HEK293T (cell line): ENCODE measurements around the gene ANKRD31.

Source experiments
- CTCF ChIA-PET: fragments of 350-600 bp; formaldehyde crosslinking; extraction: SDS; loops from one replicate; lab custom pipeline; 2021; ENCODE audit warnings: antibody characterized with exemption, inconsistent platforms; lab: Yijun Ruan, JAX
- POLR2A ChIA-PET: fragments of 350-600 bp; formaldehyde crosslinking; extraction: SDS; loops from one replicate; lab custom pipeline; 2020; ENCODE audit warnings: antibody characterized with exemption, inconsistent platforms; lab: Yijun Ruan, JAX
- DNase-seq: peaks from one replicate; pipeline ENCODE4 v3.0.0; 2012; ENCODE audit warnings: mixed read lengths; ENCODE audit errors: extremely low spot score
- ARNT ChIP-seq: fragments of 450-650 bp; IDR thresholded peaks from 2 replicates; pipeline ENCODE4 v1.6.1; 2017; ENCODE audit warnings: mild to moderate bottlenecking
- BHLHE40 ChIP-seq: fragments of 450-650 bp; IDR thresholded peaks from 2 replicates; pipeline ENCODE4 v1.6.1; 2016; ENCODE audit warnings: mild to moderate bottlenecking, moderate library complexity, borderline replicate concordance
- CTBP1 ChIP-seq: fragments of 450-650 bp; IDR thresholded peaks from 2 replicates; pipeline ENCODE4 v1.6.1; 2016; ENCODE audit warnings: borderline replicate concordance
- ELF4 ChIP-seq: fragments of 450-650 bp; IDR thresholded peaks from 2 replicates; pipeline ENCODE4 v1.6.1; 2017; ENCODE audit warnings: antibody characterized with exemption
- FOXA1 ChIP-seq: fragments of 450-650 bp; IDR thresholded peaks from 2 replicates; pipeline ENCODE4 v1.6.1; 2016; ENCODE audit warnings: mild to moderate bottlenecking
- FOXK2 ChIP-seq: fragments of 450-650 bp; IDR thresholded peaks from 2 replicates; pipeline ENCODE4 v1.6.1; 2016; ENCODE audit warnings: mild to moderate bottlenecking
- FOXM1 ChIP-seq: fragments of 450-650 bp; IDR thresholded peaks from 2 replicates; pipeline ENCODE4 v1.6.1; 2017; ENCODE audit warnings: mild to moderate bottlenecking, borderline replicate concordance
- HDGF ChIP-seq: fragments of 450-650 bp; IDR thresholded peaks from 2 replicates; pipeline ENCODE4 v1.6.1; 2017; ENCODE audit warnings: antibody characterized with exemption, borderline replicate concordance
- L3MBTL2 ChIP-seq: fragments of 450-650 bp; conservative IDR thresholded peaks from 2 replicates; pipeline ENCODE4 v1.6.1; 2016; ENCODE audit warnings: mild to moderate bottlenecking
- LEF1 ChIP-seq: fragments of 450-650 bp; IDR thresholded peaks from 2 replicates; pipeline ENCODE4 v1.6.1; 2017; ENCODE audit warnings: mild to moderate bottlenecking, borderline replicate concordance
- NFRKB ChIP-seq: fragments of 450-650 bp; IDR thresholded peaks from 2 replicates; pipeline ENCODE4 v1.6.1; 2016; ENCODE audit warnings: mild to moderate bottlenecking, moderate library complexity
- SP1 ChIP-seq: fragments of 450-650 bp; IDR thresholded peaks from 2 replicates; pipeline ENCODE4 v1.6.1; 2017
- SUZ12 ChIP-seq: fragments of 450-650 bp; IDR thresholded peaks from 2 replicates; pipeline ENCODE4 v1.6.1; 2016; ENCODE audit warnings: mild to moderate bottlenecking
- TARDBP ChIP-seq: fragments of 450-650 bp; IDR thresholded peaks from 2 replicates; pipeline ENCODE4 v1.6.1; 2016
- ZNF384 ChIP-seq: fragments of 450-650 bp; IDR thresholded peaks from 2 replicates; pipeline ENCODE4 v1.6.1; 2016
- TF ChIP-seq, protein P1 (sequence below): fragments of 450-650 bp; IDR thresholded peaks from 2 replicates; pipeline ENCODE4 v1.6.1; 2016

ANKRD31 gene

DNA sequence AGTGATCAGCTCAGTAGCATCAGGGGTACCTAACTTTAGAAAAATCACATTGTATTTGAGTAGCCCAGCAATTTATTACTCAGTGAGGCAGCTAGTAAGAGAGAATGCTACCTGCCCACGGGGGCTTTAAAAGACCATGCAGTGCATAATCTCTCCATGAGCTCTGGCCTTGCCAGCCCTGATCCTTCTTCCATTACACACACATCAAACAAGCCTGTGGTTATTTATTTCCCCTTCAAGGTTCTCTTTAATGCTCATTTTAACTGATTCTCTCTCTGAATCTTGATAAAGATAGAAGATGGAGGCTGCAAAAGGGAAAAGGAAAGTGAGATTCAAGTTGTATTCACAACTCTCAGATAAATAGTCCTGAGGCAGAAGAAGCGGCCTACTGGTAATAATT is 22.3 kb downstream of the ANKRD31 start:
- DNase-seq: no peak
- no peak for TF ChIP-seq ZNF384
- no peak for TF ChIP-seq L3MBTL2
- TF ChIP-seq, protein P1, sequence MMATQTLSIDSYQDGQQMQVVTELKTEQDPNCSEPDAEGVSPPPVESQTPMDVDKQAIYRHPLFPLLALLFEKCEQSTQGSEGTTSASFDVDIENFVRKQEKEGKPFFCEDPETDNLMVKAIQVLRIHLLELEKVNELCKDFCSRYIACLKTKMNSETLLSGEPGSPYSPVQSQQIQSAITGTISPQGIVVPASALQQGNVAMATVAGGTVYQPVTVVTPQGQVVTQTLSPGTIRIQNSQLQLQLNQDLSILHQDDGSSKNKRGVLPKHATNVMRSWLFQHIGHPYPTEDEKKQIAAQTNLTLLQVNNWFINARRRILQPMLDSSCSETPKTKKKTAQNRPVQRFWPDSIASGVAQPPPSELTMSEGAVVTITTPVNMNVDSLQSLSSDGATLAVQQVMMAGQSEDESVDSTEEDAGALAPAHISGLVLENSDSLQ: no peak
- no peak for TF ChIP-seq SUZ12
- no peak for TF ChIP-seq HDGF
- TF ChIP-seq TARDBP: no peak
- no peak for TF ChIP-seq LEF1
- no peak for TF ChIP-seq CTBP1
- TF ChIP-seq ARNT: no peak
- no peak for TF ChIP-seq SP1
- TF ChIP-seq FOXM1: no peak
- TF ChIP-seq ELF4: no peak
- TF ChIP-seq FOXA1: no peak
- no peak for TF ChIP-seq FOXK2
- TF ChIP-seq BHLHE40: no peak
- TF ChIP-seq NFRKB: no peak
- ChIA-PET POLR2A (no interaction called here), CTCF (no interaction called here)

DNA sequence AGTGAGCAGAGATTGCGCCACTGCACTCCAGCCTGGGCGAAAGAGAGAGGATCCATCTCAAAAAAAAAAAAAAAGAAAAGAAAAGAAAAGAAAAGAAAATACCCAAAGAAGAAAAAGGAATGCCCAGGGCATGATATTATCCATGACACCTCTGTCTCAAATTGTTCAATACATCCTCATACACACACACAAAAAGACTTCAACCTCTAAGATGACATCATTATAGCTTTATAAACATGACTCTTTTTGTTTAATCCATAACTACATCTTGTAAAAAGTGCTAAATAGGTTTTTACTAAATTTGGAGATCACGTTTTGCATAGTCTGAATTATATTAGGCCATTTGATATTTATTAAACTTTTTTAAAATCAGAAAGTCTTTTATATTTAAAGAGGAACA is 33.1 kb downstream of the ANKRD31 start:
- TF ChIP-seq SUZ12 (no peak), ELF4 (no peak), SP1 (no peak), NFRKB (no peak), BHLHE40 (no peak), FOXM1 (no peak), ARNT (no peak), FOXK2 (no peak), LEF1 (no peak), ZNF384 (no peak), FOXA1 (no peak), CTBP1 (no peak), TARDBP (no peak)
- CTCF ChIA-PET: no interaction called here
- no peak for DNase-seq

DNA sequence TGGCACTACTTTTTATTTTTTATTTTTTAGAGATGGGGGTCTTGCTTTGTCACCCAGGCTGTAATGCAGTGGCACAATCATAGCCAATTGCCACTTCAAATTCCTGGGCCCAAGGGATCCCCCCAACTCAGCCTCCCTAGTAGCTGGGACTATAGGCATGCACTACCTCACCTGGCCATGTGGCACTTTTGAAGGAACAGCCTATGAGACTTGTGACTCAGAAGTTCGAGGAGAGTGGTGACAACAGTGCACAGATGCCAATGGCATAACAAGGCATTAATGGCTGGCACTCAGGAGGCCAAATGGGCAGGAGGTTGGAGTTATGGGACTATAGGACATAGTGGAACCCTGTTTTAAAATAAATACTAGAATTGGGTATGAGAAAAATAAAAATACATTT is 33.7 kb downstream of the ANKRD31 start:
- ChIA-PET CTCF (interaction anchor here (0.7 kb wide), 1 partner anchor 26 kb away, joined by 4 read pairs; no protein-coding TSS in a partner anchor), POLR2A (no interaction called here)
- TF ChIP-seq, protein P1: no peak
- TF ChIP-seq HDGF (no peak), ELF4 (no peak), SP1 (no peak), LEF1 (no peak), ZNF384 (no peak), NFRKB (no peak), ARNT (no peak), L3MBTL2 (no peak), FOXA1 (no peak), SUZ12 (no peak), TARDBP (no peak), CTBP1 (no peak), FOXM1 (no peak), FOXK2 (no peak), BHLHE40 (no peak)

More for the DNA sequence above, 33.1 kb downstream of the ANKRD31 start:
- POLR2A ChIA-PET: no interaction called here

DNA sequence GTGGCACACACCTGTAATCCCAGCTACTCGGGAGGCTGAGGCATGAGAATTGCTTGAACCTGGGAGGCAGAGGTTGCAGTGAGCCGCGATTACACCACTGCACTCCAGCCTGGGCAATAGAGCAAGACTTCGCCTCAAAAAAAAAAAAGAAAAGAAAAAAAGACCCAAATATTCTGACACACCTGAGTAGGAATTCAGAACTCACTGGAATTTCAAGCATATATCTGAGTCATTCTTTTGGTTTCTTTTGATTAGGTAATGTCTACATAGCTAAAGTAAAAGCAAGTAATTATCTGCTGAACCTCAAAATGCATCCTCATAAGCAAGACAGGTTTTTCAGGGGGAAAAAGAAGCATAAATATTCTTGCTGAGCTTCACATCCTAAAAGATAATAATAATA is 35.9 kb downstream of the ANKRD31 start:
- TF ChIP-seq CTBP1 (no peak), FOXA1 (no peak), ZNF384 (no peak), SP1 (no peak), HDGF (no peak), NFRKB (no peak), LEF1 (no peak), ELF4 (no peak), FOXM1 (no peak), ARNT (no peak), L3MBTL2 (no peak), BHLHE40 (no peak), TARDBP (no peak), SUZ12 (no peak)
- ChIA-PET CTCF (no interaction called here), POLR2A (no interaction called here)
- no peak for DNase-seq

More for the DNA sequence above, 33.7 kb downstream of the ANKRD31 start:
- DNase-seq: no peak

DNA sequence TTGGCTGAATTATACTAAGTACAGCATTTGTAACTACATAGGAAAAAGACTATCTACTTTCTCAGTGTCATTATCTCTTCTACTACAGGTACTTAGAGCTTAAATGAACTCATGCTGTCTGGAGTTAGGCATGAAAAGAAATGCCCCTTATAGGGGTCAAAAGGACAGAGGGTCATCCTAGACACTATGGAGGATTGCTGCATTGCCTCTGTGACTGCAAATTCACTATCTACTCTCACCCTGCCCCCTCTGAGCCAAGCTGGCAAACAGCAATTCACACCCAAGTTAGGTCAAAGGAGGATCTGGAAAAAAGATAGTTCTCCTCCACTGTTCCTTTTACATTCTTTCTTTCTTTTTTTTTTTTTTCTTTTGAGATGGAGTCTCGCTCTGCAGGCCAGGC is 36.7 kb downstream of the ANKRD31 start:
- no peak for TF ChIP-seq SP1
- no peak for TF ChIP-seq SUZ12
- ChIA-PET CTCF (no interaction called here), POLR2A (no interaction called here)
- no peak for DNase-seq

DNA sequence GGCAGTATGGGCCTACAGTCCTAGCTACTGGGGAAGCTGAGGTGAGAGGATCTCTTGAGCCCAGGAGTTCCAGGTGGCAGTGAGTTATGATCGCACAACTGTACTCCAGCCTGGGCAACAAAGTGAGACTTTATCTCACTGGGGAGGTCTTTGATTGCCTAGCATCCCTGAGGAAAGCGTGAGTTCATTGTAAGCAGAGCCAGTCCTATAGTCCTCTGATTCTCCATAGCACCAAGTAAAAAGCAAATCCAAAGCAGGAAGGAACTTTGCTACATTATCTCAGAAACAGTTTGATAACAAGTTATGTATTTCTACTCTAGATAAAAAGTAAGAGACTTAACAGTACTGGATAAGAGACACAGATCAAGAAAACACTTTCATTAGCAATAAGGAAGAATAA is 37.6 kb downstream of the ANKRD31 start:
- TF ChIP-seq LEF1: no peak
- TF ChIP-seq BHLHE40: no peak
- no peak for TF ChIP-seq SUZ12
- no peak for TF ChIP-seq NFRKB
- CTCF ChIA-PET: no interaction called here
- no peak for DNase-seq
- POLR2A ChIA-PET: no interaction called here

DNA sequence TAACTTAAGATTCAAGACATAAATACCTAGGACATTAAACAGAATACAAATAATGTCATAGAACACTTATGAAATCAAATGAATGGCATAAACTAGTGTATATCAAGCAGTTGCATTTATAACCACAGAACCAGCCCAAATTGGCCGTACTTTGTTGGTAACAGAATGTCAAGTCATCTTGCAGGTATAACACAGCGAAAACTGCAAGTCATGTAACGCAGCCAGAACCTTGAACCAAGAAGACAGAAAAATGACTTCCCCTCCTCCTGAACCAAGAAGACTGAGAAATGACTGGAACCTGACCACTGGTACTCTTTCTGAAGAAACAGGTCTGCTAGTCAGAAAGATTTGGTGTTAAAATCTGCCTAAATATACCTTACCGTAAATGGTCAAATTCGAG is 38.9 kb downstream of the ANKRD31 start:
- TF ChIP-seq, protein P1: no peak
- TF ChIP-seq ARNT: no peak
- no peak for TF ChIP-seq SP1
- no peak for TF ChIP-seq L3MBTL2
- ChIA-PET CTCF (no interaction called here), POLR2A (no interaction called here)
- no peak for DNase-seq
